Neural cell (in vitro differentiated cells): ENCODE data around the gene SACS.

ENCODE experiments used
- CTCF ChIP-seq: fragments of 450-650 bp; IDR thresholded peaks from 2 replicates; pipeline ENCODE4 v1.5.1; 2014; ENCODE audit warnings: antibody characterized with exemption, mild to moderate bottlenecking, moderate library complexity; ENCODE audit not compliant: poor library complexity, severe bottlenecking
- EZH2 ChIP-seq: fragments of 200-600, 300-800 bp; shearing (Covaris generic), sonication (generic); IDR thresholded peaks from 2 replicates; pipeline ENCODE4 v1.6.1; 2014; ENCODE audit warnings: antibody characterized with exemption, low read length, borderline replicate concordance, mild to moderate bottlenecking; ENCODE audit not compliant: insufficient read depth, poor library complexity, severe bottlenecking
- RAD21 ChIP-seq: fragments of 450-650 bp; conservative IDR thresholded peaks from 2 replicates; pipeline ENCODE4 v1.6.1; 2014; ENCODE audit warnings: antibody characterized with exemption, mild to moderate bottlenecking, moderate library complexity
- SMC3 ChIP-seq: fragments of 450-650 bp; conservative IDR thresholded peaks from 2 replicates; pipeline ENCODE4 v1.6.1; 2014; ENCODE audit warnings: antibody characterized with exemption, mild to moderate bottlenecking, moderate library complexity; ENCODE audit not compliant: poor library complexity

- no peak for TF ChIP-seq RAD21
- no peak for TF ChIP-seq CTCF
- TF ChIP-seq EZH2: no peak
- no peak for TF ChIP-seq SMC3
Measured at GRCh38 chr13:23434491-23434890, 989 bp upstream of the SACS start.
